H1 (cell line): ENCODE data around the gene CADM1. TPM values are rescaled to one million over a fixed set of nuclear protein-coding genes. Genes with fewer than 3 reads are reported as not detected.

Source experiments
- CTCF ChIA-PET: fragments of 300-600 bp; sonication (Branson Sonifier 250); formaldehyde crosslinking; loops from one replicate; lab custom pipeline; 2021; ENCODE audit not compliant: partially characterized antibody; lab: Charles Lee
- POLR2A ChIA-PET: fragments of 300-600 bp; sonication (Branson Sonifier 250); formaldehyde crosslinking; loops from one replicate; lab custom pipeline; 2021; ENCODE audit warnings: inconsistent platforms; ENCODE audit not compliant: partially characterized antibody; lab: Charles Lee
- DNase-seq, 2 experiments: peaks; one replicate each; pipeline versions ENCODE4 v3.0.0 to v3.0.0-alpha.2; 2010 to 2022; ENCODE audit warnings: low spot score in 2 of 2, low read depth in 1 of 2, mixed read lengths in 1 of 2
- FAIRE-seq: peaks from 2 replicates; lab custom pipeline; 2011; peaks lifted over from hg19 to GRCh38; lab: Jason Lieb, UNC
- H2AFZ ChIP-seq: 2 replicates; pipeline ENCODE4 v1.8.1; 2012; ENCODE audit warnings: low read length, inconsistent platforms
- H2AK5ac ChIP-seq: 2 replicates; pipeline ENCODE4 v1.6.1; 2013; ENCODE audit warnings: low read depth, low read length
- H2BK120ac ChIP-seq: replicated peaks from 2 replicates; pipeline ENCODE3; 2013; ENCODE audit warnings: low read depth, low read length, inconsistent platforms
- H2BK12ac ChIP-seq: 2 replicates; pipeline ENCODE4 v1.6.1; 2013; ENCODE audit warnings: low read depth, low read length
- H2BK15ac ChIP-seq: 2 replicates; pipeline ENCODE4 v1.6.1; 2013; ENCODE audit warnings: low read length
- H2BK20ac ChIP-seq: 2 replicates; pipeline ENCODE4 v1.6.1; 2013; ENCODE audit warnings: low read length
- H2BK5ac ChIP-seq: 2 replicates; pipeline ENCODE4 v1.6.1; 2013; ENCODE audit warnings: low read depth, low read length
- H3K14ac ChIP-seq: 2 replicates; pipeline ENCODE4 v1.6.1; 2013; ENCODE audit warnings: inconsistent platforms; ENCODE audit not compliant: insufficient read length
- H3K18ac ChIP-seq: 2 replicates; pipeline ENCODE4 v1.6.1; 2013; ENCODE audit warnings: low read length; ENCODE audit errors: extremely low read depth
- H3K23ac ChIP-seq: 2 replicates; pipeline ENCODE4 v1.6.1; 2013; ENCODE audit warnings: inconsistent platforms; ENCODE audit not compliant: insufficient read length
- H3K23me2 ChIP-seq: 2 replicates; pipeline ENCODE4 v1.6.1; 2013; ENCODE audit warnings: low read depth, low read length
- H3K27ac ChIP-seq: 2 replicates; pipeline ENCODE4 v1.6.1; 2011; ENCODE audit warnings: low read depth, low read length, inconsistent platforms
- H3K27me3 ChIP-seq, 4 experiments: replicated peaks in 1 of 4; 1 replicate in 1 of 4; 2 replicates in 3 of 4; pipeline versions ENCODE4 v1.6.1 to v1.8.1; 2011 to 2013; ENCODE audit warnings: low read length in 3 of 4, mild to moderate bottlenecking in 3 of 4, inconsistent platforms in 2 of 4, mixed read lengths in 2 of 4, moderate library complexity in 1 of 4; ENCODE audit not compliant: control insufficient read depth in 3 of 4, insufficient read depth in 3 of 4; ENCODE audit errors: extremely low read depth in 1 of 4
- H3K36me3 ChIP-seq, 4 experiments: 2 replicates each; pipeline versions ENCODE4 v1.6.1 to v1.8.1; 2011 to 2013; ENCODE audit warnings: mild to moderate bottlenecking in 4 of 4, low read length in 3 of 4, moderate library complexity in 2 of 4, control low read depth in 1 of 4, inconsistent platforms in 1 of 4; ENCODE audit not compliant: insufficient read depth in 4 of 4, control insufficient read depth in 2 of 4
- H3K4ac ChIP-seq: replicated peaks from 2 replicates; pipeline ENCODE3; 2013; ENCODE audit warnings: low read length, low read depth, mixed read lengths, inconsistent platforms; ENCODE audit not compliant: insufficient read length
- H3K4me1 ChIP-seq, 4 experiments: replicated peaks in 1 of 4; 1 replicate in 1 of 4; 2 replicates in 3 of 4; pipeline versions ENCODE4 v1.6.1 to v1.8.1; 2011 to 2013; ENCODE audit warnings: low read length in 3 of 4, inconsistent platforms in 2 of 4, mixed read lengths in 1 of 4; ENCODE audit not compliant: insufficient read depth in 4 of 4, control insufficient read depth in 3 of 4
- H3K4me2 ChIP-seq, 2 experiments: 2 replicates each; pipeline versions ENCODE4 v1.6.1 to v1.8.1; 2011 to 2013; ENCODE audit warnings: low read depth in 2 of 2, low read length in 2 of 2, control low read depth in 1 of 2, inconsistent platforms in 1 of 2, mild to moderate bottlenecking in 1 of 2; ENCODE audit not compliant: insufficient read depth in 1 of 2
- H3K4me3 ChIP-seq, 4 experiments: fragments of 200-600, 300-600 bp in 1 of 4; sonication (generic), shearing (Covaris generic), sonication (Bioruptor Twin) in 1 of 4; 2 replicates each; pipeline versions ENCODE4 v1.5.1 to v1.8.1; 2011 to 2016; ENCODE audit warnings: low read length in 4 of 4, low read depth in 3 of 4, control low read depth in 2 of 4, inconsistent platforms in 2 of 4, mild to moderate bottlenecking in 2 of 4, mixed read lengths in 1 of 4, moderate library complexity in 1 of 4; ENCODE audit not compliant: insufficient read depth in 2 of 4; ENCODE audit errors: extremely low read depth in 1 of 4
- H3K56ac ChIP-seq: replicated peaks from 2 replicates; pipeline ENCODE3; 2013; ENCODE audit warnings: low read depth, mild to moderate bottlenecking, mixed read lengths, low read length, inconsistent platforms; ENCODE audit not compliant: insufficient read length
- H3K79me1 ChIP-seq: 2 replicates; pipeline ENCODE4 v1.6.1; 2013; ENCODE audit warnings: low read depth, low read length, control low read depth
- H3K79me2 ChIP-seq, 2 experiments: 2 replicates each; pipeline versions ENCODE4 v1.6.1 to v1.8.1; 2012 to 2013; ENCODE audit warnings: low read length in 2 of 2, mild to moderate bottlenecking in 2 of 2, inconsistent platforms in 1 of 2; ENCODE audit not compliant: insufficient read depth in 2 of 2, control insufficient read depth in 1 of 2
- H3K9ac ChIP-seq, 4 experiments: replicated peaks in 1 of 4; 1 replicate in 1 of 4; 2 replicates in 3 of 4; pipeline versions ENCODE4 v1.6.1 to v1.8.1; 2011 to 2013; ENCODE audit warnings: low read depth in 3 of 4, low read length in 3 of 4, control low read depth in 2 of 4, mild to moderate bottlenecking in 2 of 4, moderate library complexity in 2 of 4, inconsistent platforms in 1 of 4; ENCODE audit errors: extremely low read depth in 1 of 4
- H3K9me3 ChIP-seq, 2 experiments: 2 replicates each; pipeline versions ENCODE4 v1.6.1 to v1.8.1; 2012 to 2013; ENCODE audit warnings: mild to moderate bottlenecking in 2 of 2, moderate library complexity in 2 of 2, control low read depth in 1 of 2, inconsistent platforms in 1 of 2, low read depth in 1 of 2, low read length in 1 of 2, mixed read lengths in 1 of 2; ENCODE audit not compliant: insufficient read depth in 2 of 2
- H4K20me1 ChIP-seq, 2 experiments: replicated peaks in 1 of 2; 2 replicates each; pipeline versions ENCODE3 to v1.8.1; 2011 to 2013; ENCODE audit warnings: inconsistent platforms in 2 of 2, low read length in 2 of 2, mild to moderate bottlenecking in 1 of 2; ENCODE audit not compliant: insufficient read depth in 2 of 2, control insufficient read depth in 1 of 2
- H4K5ac ChIP-seq: 2 replicates; pipeline ENCODE4 v1.6.1; 2013; ENCODE audit warnings: low read length, low read depth, mixed read lengths, inconsistent platforms; ENCODE audit not compliant: insufficient read length
- H4K8ac ChIP-seq: 2 replicates; pipeline ENCODE4 v1.8.0; 2013; ENCODE audit warnings: mild to moderate bottlenecking, moderate library complexity, low read length, inconsistent platforms; ENCODE audit not compliant: insufficient read depth; ENCODE audit errors: extremely low read depth
- H4K91ac ChIP-seq: replicated peaks from 2 replicates; pipeline ENCODE3; 2013; ENCODE audit warnings: low read length, mixed read lengths, inconsistent platforms; ENCODE audit not compliant: insufficient read length
- ASH2L ChIP-seq: fragments of 200-600, 300-600 bp; sonication (generic); IDR thresholded peaks from one replicate; pipeline ENCODE4 v1.7.1; 2017; ENCODE audit warnings: low read length
- CHD2 ChIP-seq: IDR thresholded peaks from 2 replicates; pipeline ENCODE4 v1.6.1; 2012; ENCODE audit warnings: low read length, improper control_type of control experiment
- GTF2F1 ChIP-seq: IDR thresholded peaks from 2 replicates; pipeline ENCODE4 v1.6.1; 2012; ENCODE audit warnings: low read depth, low read length, improper control_type of control experiment, borderline replicate concordance
- KDM1A ChIP-seq: fragments of 200-600, 300-600 bp; sonication (generic); IDR thresholded peaks from 2 replicates; pipeline ENCODE4 v1.7.1; 2016; ENCODE audit warnings: mild to moderate bottlenecking, low read length, borderline replicate concordance
- NANOG ChIP-seq: IDR thresholded peaks from 2 replicates; pipeline ENCODE4 v1.6.1; 2011; ENCODE audit warnings: low read length, low read depth, mild to moderate bottlenecking, inconsistent platforms; ENCODE audit not compliant: insufficient read depth, poor library complexity, severe bottlenecking
- PHF8 ChIP-seq: fragments of 200-600 bp; sonication (generic); conservative IDR thresholded peaks from 2 replicates; pipeline ENCODE4 v1.7.1; 2012; ENCODE audit warnings: low read depth, mild to moderate bottlenecking, inconsistent platforms, low read length, moderate library complexity
- POLR2A ChIP-seq, 2 experiments: IDR thresholded peaks; 1 replicate in 1 of 2; 2 replicates in 1 of 2; pipeline ENCODE4 v1.6.1; 2011; ENCODE audit warnings: low read depth in 2 of 2, low read length in 2 of 2, mild to moderate bottlenecking in 2 of 2; ENCODE audit errors: control extremely low read depth in 1 of 2
- POU5F1 ChIP-seq: IDR thresholded peaks from 2 replicates; pipeline ENCODE4 v1.6.1; 2011; ENCODE audit warnings: low read depth, mild to moderate bottlenecking, low read length, moderate library complexity
- SIN3A ChIP-seq, 2 experiments: IDR thresholded peaks in 1 of 2; conservative IDR thresholded peaks in 1 of 2; 2 replicates each; pipeline ENCODE4 v1.6.1; 2011 to 2012; ENCODE audit warnings: low read length in 2 of 2, improper control_type of control experiment in 1 of 2, low read depth in 1 of 2, mild to moderate bottlenecking in 1 of 2
- YY1 ChIP-seq: IDR thresholded peaks from 2 replicates; pipeline ENCODE4 v1.6.1; 2011; ENCODE audit warnings: low read depth, mild to moderate bottlenecking, low read length
- ZNF274 ChIP-seq: IDR thresholded peaks from 2 replicates; pipeline ENCODE4 v1.7.0; 2012; ENCODE audit warnings: low read length, borderline replicate concordance; ENCODE audit errors: extremely low read depth
- WGBS, 2 experiments: shearing (Covaris generic) in 1 of 2; methylation state at CpG; one replicate each; pipeline versions ENCODE4 v1.1.6 to v1.1.7; 2013 to 2015; ENCODE audit warnings: low lambda C conversion rate in 2 of 2, mixed read lengths in 2 of 2, inconsistent platforms in 1 of 2, low coverage in 1 of 2, missing lambda C conversion rate in 1 of 2; ENCODE audit not compliant: insufficient replicate concordance in 2 of 2, insufficient coverage in 1 of 2, insufficient read length in 1 of 2; ENCODE audit errors: extremely low coverage in 1 of 2, missing lambda C conversion rate in 1 of 2; 5-methylcytosine and 5-hydroxymethylcytosine counted together
- polyA plus RNA-seq, 7 experiments: library from polyadenylated mRNA; depleted of rRNA in 3 of 7; stranded (reverse) in 5 of 7; unstranded in 2 of 7; fragments of >200 nt in 5 of 7; fragments of 200-250 nt in 2 of 7; gene quantifications; 1 replicate in 5 of 7; 2 replicates in 1 of 7; 4 replicates in 1 of 7; pipeline versions ENCODE4 v1.2.1 to v1.2.3, GENCODE V29; 2011 to 2013; ENCODE audit warnings: missing spikeins in 2 of 7, mixed read lengths in 2 of 7
- total RNA-seq: library from RNA; stranded (reverse); fragmentation: NEBNext Ultra II Directional; extraction: Animal tissue kit (Norgen Biotek cat#: 25700); gene quantifications from 2 replicates; pipeline ENCODE4 v1.2.1, GENCODE V29; 2021
- TF ChIP-seq, protein P1 (sequence below): IDR thresholded peaks from 2 replicates; pipeline ENCODE4 v1.6.1; 2012; ENCODE audit warnings: inconsistent platforms

CADM1 gene
- total and polyA plus RNA-seq, 2 of the 8 experiments (the other 6 are each of a cell fraction or from before 2014, with no cell fraction given) = 8.3 to 25.3 TPM

DNA sequence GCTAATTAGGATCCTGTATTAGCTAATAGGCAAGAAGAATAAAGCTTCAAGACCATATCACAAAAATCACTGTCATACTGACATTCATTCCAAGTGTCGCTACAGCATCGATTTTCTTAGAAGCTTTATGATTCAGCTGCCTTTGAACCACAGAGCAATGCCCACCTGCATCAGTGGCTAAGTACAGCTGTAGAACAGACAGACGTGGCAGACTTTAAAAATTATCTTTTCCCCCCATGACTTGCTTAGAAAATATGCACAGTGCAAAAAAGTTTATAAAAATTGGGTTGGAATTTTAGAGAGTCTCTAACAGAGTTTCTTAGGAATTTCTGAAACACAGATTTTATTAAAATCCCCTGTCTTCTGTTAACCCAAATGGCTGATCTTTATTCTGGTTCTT, 120.8 kb downstream of the CADM1 start:
- Histone ChIP-seq H2AK5ac (no peak overlapping the region), H2BK15ac (no peak overlapping the region), H3K18ac (no peak overlapping the region), H3K79me1 (no peaks in the 10 kb centered on the region), H3K14ac (no peak overlapping the region), H3K36me3 (no peaks in the 10 kb centered on the region), H3K9ac (no peak overlapping the region), H3K23me2 (no peaks in the 10 kb centered on the region), H3K4me2 (no peak overlapping the region), H3K27me3 (peaks cover 23 to 55% (median 42%) of the 10 kb centered on the region in 4 experiments), H3K27ac (no peak overlapping the region), H2BK20ac (no peak overlapping the region), H3K23ac (no peak overlapping the region), H3K4me3 (no peak overlapping the region), H2BK120ac (no peak overlapping the region), H4K91ac (no peak overlapping the region), H2BK5ac (no peak overlapping the region), H2BK12ac (no peak overlapping the region), H3K4ac (no peak overlapping the region), H3K4me1 (no peaks in the 10 kb centered on the region; a peak in 1 of 7 replicates), H2AFZ (no peak overlapping the region), H4K5ac (no peak overlapping the region), H3K56ac (no peak overlapping the region), H4K20me1 (peaks cover 3 to 11% of the 10 kb centered on the region in 2 experiments), H3K79me2 (no peaks in the 10 kb centered on the region), H4K8ac (no peak overlapping the region), H3K9me3 (no peaks in the 10 kb centered on the region)
- ChIA-PET POLR2A (interaction anchor here (1.2 kb wide), 1 partner anchor 16 kb away, joined by 4 read pairs; no protein-coding TSS in a partner anchor), CTCF (interaction anchor here (0.8 to 1.1 kb wide), 2 partner anchors 24 to 117 kb away, joined by 4 to 5 read pairs; no protein-coding TSS in a partner anchor)
- DNase-seq (no peak), FAIRE-seq (no peak)
- 83% methylated on average over 3 of the region's 3 CpGs; no CpG with 5 or more reads in 1 of the 2 experiments for WGBS, 2 experiments
- no peak for TF ChIP-seq GTF2F1
- no peak for TF ChIP-seq NANOG
- TF ChIP-seq YY1 = no peak
- TF ChIP-seq, protein P1, sequence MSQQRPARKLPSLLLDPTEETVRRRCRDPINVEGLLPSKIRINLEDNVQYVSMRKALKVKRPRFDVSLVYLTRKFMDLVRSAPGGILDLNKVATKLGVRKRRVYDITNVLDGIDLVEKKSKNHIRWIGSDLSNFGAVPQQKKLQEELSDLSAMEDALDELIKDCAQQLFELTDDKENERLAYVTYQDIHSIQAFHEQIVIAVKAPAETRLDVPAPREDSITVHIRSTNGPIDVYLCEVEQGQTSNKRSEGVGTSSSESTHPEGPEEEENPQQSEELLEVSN = no peak
- no peak for TF ChIP-seq KDM1A
- no peak for TF ChIP-seq PHF8
- no peak for TF ChIP-seq ZNF274
- TF ChIP-seq SIN3A (conservative IDR thresholded peaks at IDR 0.05 in 1 of 2, IDR thresholded peaks at IDR 0.05 in 1 of 2; ENCODE audit: low read depth in 1 of 2, low read length in 2 of 2) = no peak
- no peak for TF ChIP-seq POU5F1
- no peak for TF ChIP-seq CHD2
- no peak for TF ChIP-seq POLR2A (IDR thresholded peaks at IDR 0.05; ENCODE audit: control extremely low read depth in 1 of 2, low read depth in 2 of 2, low read length in 2 of 2)
- no peak for TF ChIP-seq ASH2L
